Measurements from ENCODE around the gene AGAP1.

GRCh38 chr2:235530735-235531134 lies 36.9 kb downstream of the AGAP1 start:
- TF ChIP-seq MYC (IDR thresholded peaks at IDR 0.05; ENCODE audit: low read depth, low read length) (no peak), POLR2A (IDR thresholded peaks at IDR 0.05; ENCODE audit: low read depth, low read length) (no peak), CTCF (IDR thresholded peaks at IDR 0.05; ENCODE audit: extremely low read depth in 1 of 2, insufficient read depth in 1 of 2, low read depth in 1 of 2, low read length in 2 of 2) (no peak)

All from endothelial cell of umbilical vein (primary cell).